ENCODE measurements around the gene ZGRF1.
A peak's percentile ranks its signal among the peaks of the same experiment; 100 is the strongest.
"Not testable (repeated sequence)": the region's sequence is repeated elsewhere in the genome, so short reads cannot be mapped to it uniquely, and the experiment has no call there.

Gene ZGRF1

DNA sequence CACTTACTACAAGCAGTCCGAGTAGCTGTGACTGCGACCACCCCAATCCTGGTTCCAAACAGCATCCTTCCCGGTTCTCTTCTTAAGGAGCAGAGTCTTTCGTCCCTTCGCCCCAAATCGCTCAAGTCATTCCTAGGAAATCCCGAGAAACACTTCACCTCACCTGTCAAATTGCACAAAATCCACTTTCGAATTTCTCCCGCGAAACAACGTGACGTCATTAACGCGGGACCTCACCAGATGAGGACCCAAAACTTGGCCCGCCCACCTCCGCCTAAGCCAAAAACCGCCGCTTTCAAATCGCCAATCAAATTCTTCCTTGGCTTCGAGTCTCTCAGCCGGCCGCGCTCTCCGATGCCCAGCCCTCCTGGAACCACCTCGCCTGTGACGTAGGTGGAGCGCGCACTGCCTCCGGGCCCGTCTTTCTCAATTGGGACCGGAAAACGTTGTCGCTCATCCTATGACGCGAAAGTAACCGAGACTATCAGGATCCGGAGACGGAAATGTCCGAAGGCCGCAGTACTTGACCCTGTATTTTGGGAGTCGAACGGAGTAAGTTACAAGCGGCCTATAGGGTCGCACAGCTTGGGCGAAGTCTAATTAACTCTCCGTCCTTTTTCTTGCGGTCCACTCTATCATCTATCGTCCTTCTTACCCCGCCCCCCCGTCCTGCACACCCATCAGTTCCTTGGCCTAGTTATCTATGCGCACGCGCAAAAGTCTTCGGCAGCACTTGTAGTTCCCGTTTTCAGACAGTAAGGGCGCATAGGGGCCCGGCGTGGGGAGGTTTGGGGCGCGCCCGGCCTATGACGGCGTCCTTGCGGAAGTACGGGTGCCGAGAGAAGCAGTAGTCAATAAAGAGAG, at the start of gene ZGRF1, which contains the start of gene LARP7:
Gene ZGRF1 (minus strand): TSS at position 222 of the 864 bp plus-strand sequence. CDS start 3,733 bp downstream, outside the sequence.
Gene LARP7 (plus strand): TSS at position 456 of the 864 bp plus-strand sequence. CDS start 7,527 bp downstream, outside the sequence.
- DNase-seq (ENCODE audit: low read depth in 3 of 3) = peak; percentile 93 to 97 (median 95)

DNA sequence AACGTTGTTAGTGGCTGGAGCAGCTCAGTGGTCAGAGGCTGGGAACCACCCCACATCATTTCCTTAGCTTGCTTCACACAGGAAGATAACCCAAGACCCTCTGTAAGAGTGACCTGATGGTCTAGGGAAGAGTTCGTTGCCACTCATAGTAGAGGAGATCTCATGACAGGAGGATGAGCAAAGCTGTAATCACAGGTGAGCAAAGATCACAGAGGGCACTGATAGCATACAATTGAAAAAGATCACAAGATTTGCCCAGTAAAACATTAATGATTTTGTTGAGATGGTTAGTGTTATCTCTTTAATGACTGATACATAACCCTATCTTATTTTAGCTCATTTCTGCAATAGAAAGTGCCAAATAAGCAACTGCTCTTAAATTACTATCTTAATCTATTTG, 44.3 kb upstream of the ZGRF1 start:
- DNase-seq (ENCODE audit: low read depth in 3 of 3) = no peak

DNA sequence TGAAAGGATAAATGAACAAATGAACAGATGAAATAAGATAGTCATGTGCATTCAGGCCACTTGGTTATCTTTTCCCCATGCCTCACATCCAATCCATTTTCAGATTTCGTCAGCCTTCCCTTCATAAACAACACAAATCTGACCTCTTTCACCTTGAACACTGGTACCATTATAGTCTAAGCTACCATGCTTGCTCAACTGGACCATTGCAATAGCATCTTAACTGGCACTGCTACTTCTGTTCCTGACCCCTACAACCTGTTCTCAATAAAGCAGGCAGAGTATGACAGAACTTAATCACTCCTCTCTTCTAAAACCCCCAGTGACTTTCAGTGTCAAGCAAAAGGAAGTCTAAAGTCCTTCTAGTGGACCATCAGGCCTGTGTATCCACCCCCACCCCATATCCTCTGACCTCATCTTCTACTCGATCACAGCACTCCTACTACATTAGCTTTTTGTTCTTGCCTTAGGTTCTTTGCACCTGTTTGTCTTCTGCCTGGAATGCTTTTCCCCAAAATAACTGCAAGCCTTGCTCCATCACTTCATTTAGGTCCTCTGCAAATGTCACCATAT, 40.9 kb upstream of the ZGRF1 start:
- DNase-seq (ENCODE audit: low read depth in 3 of 3) = no peak

DNA sequence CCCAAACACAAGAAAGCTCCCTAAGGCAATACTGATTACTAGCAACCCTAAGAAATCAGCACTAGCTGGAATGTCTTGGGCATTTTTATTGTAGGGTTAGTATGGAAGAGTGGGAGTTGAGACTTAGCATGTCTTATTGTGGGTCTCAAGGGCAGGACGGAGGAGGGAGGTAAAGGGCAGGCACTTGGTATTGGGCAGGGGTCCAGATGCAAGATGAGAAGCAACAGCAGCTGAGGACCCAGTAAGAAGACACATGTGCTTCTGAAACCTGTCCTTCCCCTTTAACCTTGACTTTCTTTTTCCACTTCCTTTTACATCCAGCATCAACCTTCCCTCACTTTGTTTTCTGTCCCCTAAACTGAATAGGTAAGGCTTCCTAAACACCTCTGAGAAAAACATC, 37.7 kb upstream of the ZGRF1 start:
- no peak for DNase-seq (ENCODE audit: low read depth in 3 of 3)

DNA sequence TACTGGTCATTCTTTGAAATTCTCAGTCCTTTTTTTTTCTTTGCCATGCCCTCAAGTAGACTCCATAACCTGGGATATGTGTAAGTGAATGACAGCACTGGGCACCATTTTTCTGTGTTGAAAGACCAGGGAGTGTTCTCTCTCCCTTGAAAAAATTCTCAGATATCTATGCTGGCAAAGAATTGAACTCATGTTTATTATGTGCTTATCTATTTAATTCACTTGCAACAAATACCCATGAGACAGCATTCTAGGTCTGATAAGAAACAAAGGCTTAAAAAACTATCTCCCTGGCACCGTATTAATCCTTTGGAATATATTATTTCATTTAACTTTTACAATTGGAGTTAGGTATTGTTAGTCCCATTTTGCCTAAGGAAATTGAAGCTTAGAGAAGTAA, 37.0 kb upstream of the ZGRF1 start:
- no peak for DNase-seq (ENCODE audit: low read depth in 3 of 3)

DNA sequence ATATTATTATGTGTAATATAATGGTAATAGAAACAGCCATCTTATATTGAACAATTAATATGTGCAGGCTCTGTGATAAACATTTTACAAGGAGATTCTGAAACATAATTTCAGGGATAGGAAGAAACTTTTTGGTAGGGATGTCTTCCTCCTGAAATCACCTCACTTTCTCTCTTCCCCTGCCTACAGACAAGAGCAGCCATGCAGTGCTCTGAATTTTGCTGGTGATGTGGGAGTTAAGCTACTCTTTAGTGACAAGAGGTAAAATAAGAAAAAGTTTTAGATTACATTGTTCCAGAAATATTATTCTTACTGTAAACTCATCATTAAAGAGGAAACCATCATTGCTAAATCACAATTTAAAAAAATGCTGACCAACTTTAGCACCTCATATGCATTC, 36.4 kb upstream of the ZGRF1 start:
- no peak for DNase-seq (ENCODE audit: low read depth in 3 of 3)

GRCh38 chr4:112668131-112668530, 31.4 kb upstream of the ZGRF1 start:
- no peak for DNase-seq (ENCODE audit: low read depth in 3 of 3)

DNA sequence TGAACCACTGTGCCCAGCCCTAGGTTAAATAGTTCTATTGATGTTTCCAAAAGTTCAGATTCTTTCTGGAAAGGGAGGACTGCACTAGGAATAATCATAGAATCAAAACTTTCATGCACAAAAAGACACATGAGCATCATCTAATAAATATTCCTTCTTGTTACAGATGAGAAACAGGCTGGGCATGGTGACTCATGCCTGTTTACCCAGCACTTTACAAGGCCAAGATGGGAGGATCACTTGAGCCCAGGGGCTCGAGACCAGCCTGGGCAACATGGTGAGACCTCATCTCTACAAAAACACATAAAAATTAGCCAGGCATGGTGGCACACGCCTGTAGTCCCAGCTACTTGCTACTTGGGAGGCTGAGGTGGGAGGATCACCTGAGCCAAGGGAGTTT, 27.9 kb upstream of the ZGRF1 start:
- no peak for DNase-seq (ENCODE audit: low read depth in 3 of 3)

DNA sequence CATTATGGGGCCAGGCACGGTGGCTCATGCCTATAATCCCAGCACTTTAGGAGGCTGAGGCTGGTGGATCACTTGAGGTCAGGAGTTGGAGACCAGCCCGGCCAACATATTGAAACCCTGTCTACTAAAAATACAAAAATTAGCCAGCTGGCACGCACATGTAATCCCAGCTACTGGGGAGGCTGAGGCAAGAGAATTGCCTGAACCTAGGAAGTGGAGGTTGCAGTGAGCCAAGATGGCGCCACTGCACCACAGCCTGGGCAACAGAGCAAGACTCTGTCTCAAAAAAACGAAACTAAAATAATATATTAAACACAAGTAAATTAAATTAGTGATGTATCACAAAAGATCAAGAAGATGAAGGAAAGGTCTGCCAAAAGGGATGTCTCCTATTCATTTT, 19.4 kb upstream of the ZGRF1 start:
- not testable (repeated sequence) for DNase-seq (ENCODE audit: low read depth in 3 of 3)

GRCh38 chr4:112655270-112655669, 18.6 kb upstream of the ZGRF1 start:
- no peak for DNase-seq (ENCODE audit: low read depth in 3 of 3)

GRCh38 chr4:112652216-112652615, 15.5 kb upstream of the ZGRF1 start:
- DNase-seq (ENCODE audit: low read depth in 3 of 3) = no peak

DNA sequence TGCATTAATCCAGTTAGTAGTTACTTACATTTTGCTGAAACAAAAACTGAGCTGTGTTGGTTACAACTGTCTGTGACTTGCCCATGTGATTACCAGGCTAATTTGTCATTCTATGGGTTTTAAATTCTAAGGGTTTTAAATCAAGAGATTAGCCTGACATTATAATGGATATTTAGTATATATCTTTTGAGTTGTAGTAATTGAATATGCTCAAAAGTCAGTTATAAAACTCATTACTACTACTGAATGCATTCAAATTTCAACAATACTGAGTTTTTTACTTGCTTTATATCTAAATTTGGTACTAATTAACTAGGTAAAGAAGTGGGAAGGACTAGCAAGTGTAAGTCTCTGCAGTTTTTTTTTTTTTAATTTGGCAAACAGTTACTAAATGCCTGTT, 14.9 kb upstream of the ZGRF1 start:
- no peak for DNase-seq (ENCODE audit: low read depth in 3 of 3)

GRCh38 chr4:112650332-112650731, 13.6 kb upstream of the ZGRF1 start:
- no peak for DNase-seq (ENCODE audit: low read depth in 3 of 3)

DNA sequence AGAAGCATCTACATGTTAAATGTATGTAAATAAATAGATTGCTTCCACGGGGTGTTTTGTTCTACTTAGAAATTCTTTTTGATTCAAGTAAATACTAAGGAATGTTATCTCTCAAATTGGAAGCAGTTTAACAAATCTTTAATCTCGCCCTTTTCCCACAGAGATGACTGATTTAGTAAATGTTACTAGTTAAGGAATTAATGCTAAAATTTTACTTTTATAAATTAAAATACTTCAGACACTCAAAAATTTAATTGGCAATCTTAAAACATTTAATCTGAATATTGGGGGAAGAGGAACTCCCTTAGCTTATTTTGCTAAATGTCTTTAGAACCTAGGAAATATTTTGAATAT, 12.3 kb upstream of the ZGRF1 start:
- DNase-seq (ENCODE audit: low read depth in 3 of 3) = no peak

GRCh38 chr4:112648263-112649054, 11.8 kb upstream of the ZGRF1 start:
- no peak for DNase-seq (ENCODE audit: low read depth in 3 of 3)

DNA sequence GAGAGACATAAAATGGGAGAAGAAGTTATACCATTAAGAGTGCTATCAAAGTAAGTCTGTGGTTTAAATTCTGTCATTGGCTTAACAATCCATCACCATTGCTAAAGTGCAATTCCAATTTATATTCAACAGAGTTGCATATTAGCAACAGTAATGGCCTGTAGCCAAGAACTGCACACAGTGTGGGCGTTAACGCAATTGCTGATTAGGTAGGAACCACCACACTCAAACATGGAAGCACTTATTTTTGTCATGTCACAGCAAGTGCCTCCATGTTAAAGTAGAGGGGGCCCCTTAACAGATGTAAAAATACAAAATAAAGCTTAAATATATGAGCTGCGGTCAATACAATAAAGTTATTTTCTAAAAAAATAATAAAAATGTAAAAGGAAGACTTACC, 11.1 kb upstream of the ZGRF1 start:
- no peak for DNase-seq (ENCODE audit: low read depth in 3 of 3)

- DNase-seq (ENCODE audit: low read depth in 3 of 3) = no peak
These were observed 10.2 kb upstream of the ZGRF1 start for GRCh38 chr4:112646632-112647537.

DNA sequence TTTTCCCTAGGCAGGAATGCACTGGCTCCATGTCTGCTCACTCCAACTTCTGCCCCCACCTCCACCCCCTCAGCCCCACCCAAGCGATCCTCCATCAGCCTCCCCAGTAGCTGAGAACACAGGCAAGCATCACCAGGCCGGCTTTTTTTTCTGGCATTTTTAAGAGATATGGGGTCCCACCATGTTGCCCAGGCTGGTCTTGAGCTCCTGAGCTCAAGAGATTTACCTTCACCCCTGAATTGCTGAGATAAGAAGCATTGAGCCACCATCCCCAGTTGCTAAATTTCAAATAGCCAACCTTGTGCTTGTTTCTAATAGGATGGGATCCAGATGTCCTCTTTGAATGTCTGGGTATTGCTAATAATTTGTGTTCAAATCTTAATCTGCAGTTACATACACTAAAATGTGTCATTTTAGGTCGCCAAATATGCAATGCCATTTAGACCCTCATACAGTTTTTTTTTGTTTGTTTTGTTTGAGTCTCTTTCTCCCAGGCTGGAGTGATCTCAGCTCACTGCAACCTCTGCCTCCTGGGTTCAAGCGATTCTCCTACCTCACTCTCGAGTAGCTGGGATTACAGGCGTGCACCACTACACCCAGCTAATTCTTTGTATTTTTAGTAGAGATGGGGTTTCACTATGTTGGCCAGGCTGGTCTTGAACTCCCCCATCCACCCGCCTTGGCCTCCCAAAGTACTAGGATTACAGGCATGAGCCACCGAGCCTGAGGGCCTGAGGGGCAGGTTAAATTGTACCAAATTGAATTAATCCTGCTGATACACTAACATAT, 9.0 kb upstream of the ZGRF1 start:
- no peak for DNase-seq (ENCODE audit: low read depth in 3 of 3)

- DNase-seq (ENCODE audit: low read depth in 3 of 3) = not testable (repeated sequence)
These were observed 8.2 kb upstream of the ZGRF1 start for GRCh38 chr4:112644595-112645535.

- no peak for DNase-seq (ENCODE audit: low read depth in 3 of 3)
These were observed 5.8 kb upstream of the ZGRF1 start for GRCh38 chr4:112642526-112642925.
